ENCODE results near the gene CPLANE2. TPM values are rescaled to one million over a fixed set of nuclear protein-coding genes. Genes with fewer than 3 reads are reported as not detected.

CPLANE2 gene
- total and polyA plus RNA-seq, 2 of the 4 experiments (the other 2 are of a cell fraction): 3.2 to 5.8 TPM

- Histone ChIP-seq H3K56ac (ENCODE audit: extremely low read depth, insufficient read depth, low read length) (peak overlapping the region; percentile 91), H2BK120ac (ENCODE audit: low read depth, low read length) (peak overlapping the region; percentile 21), H3K36me3 (ENCODE audit: control insufficient read depth, insufficient read depth, low read length) (no peaks in the 10 kb centered on the region; the same call in 1 of the 2 replicates), H3K79me1 (ENCODE audit: low read depth in 1 of 2, low read length in 2 of 2) (peaks cover 7 to 21% of the 10 kb centered on the region in 2 experiments; a peak in 3 of 4 replicates), H3K4me1 (ENCODE audit: control insufficient read depth, insufficient read depth, low read length) (peaks cover 9% of the 10 kb centered on the region), H4K5ac (ENCODE audit: low read depth, low read length) (peak overlapping the region; percentile 79), H3K9ac (ENCODE audit: low read depth, low read length) (peak overlapping the region; percentile 80), H4K8ac (ENCODE audit: low read depth in 2 of 2, low read length in 2 of 2) (peak overlapping the region; percentile 59 to 96), H4K20me1 (ENCODE audit: insufficient read depth, low read length) (no peaks in the 10 kb centered on the region), H3K27ac (ENCODE audit: insufficient read depth, low read length) (peak overlapping the region; percentile 76), H3K4ac (ENCODE audit: low read depth, low read length) (peak overlapping the region; percentile 84), H4K91ac (ENCODE audit: insufficient read depth, low read depth, low read length) (peak overlapping the region; percentile 65), H3K18ac (ENCODE audit: low read depth, low read length) (peak overlapping the region; percentile 68), H2AK5ac (ENCODE audit: low read depth, low read length) (peak overlapping the region; percentile 86), H3K27me3 (ENCODE audit: control insufficient read depth, insufficient read depth, low read length) (no peaks in the 10 kb centered on the region), H2BK20ac (ENCODE audit: low read depth, low read length) (peak overlapping the region; percentile 16), H3K4me3 (ENCODE audit: insufficient read depth, low read depth, low read length) (peak overlapping the region; percentile 32), H3K9me3 (ENCODE audit: control insufficient read depth, insufficient read depth, low read length) (no peaks in the 10 kb centered on the region), H2BK5ac (ENCODE audit: low read depth, low read length, poor library complexity, severe bottlenecking) (peak overlapping the region; percentile 77), H2BK15ac (ENCODE audit: low read depth, low read length) (no peak overlapping the region; the same call in 2 of the 3 replicates), H3K9me1 (ENCODE audit: insufficient read depth, low read length) (peaks cover 6% of the 10 kb centered on the region; the same call in 1 of the 2 replicates), H3K23ac (ENCODE audit: low read depth, low read length) (peak overlapping the region; percentile 92), H3K14ac (replicated peaks; ENCODE audit: low read depth, low read length) (peak overlapping the region; percentile 80), H3K4me2 (ENCODE audit: low read depth, low read length) (peak overlapping the region; percentile 83), H2AK9ac (replicated peaks; ENCODE audit: low read depth, low read length, poor library complexity) (peak overlapping the region; percentile 92), H2AFZ (replicated peaks; ENCODE audit: low read length, poor library complexity) (peak overlapping the region; percentile 83)
- BruUV-seq (replicated peaks): no TSS peak
- ChIA-PET CTCF (interaction anchor here (0.6 kb wide), 1 partner anchor 12 kb away, joined by 3 read pairs; no protein-coding TSS in a partner anchor), POLR2A (ENCODE audit: unreplicated experiment) (interaction anchor here (0.7 kb wide), 2 partner anchors 10 to 19 kb away, joined by 3 read pairs; no protein-coding TSS in a partner anchor)
- TF ChIP-seq CHD1 (IDR thresholded peaks at IDR 0.05; ENCODE audit: low read depth, low read length): no peak
- TF ChIP-seq RFX5 (IDR thresholded peaks at IDR 0.05; ENCODE audit: low read depth, low read length): no peak
- no peak for TF ChIP-seq RCOR1 (IDR thresholded peaks at IDR 0.05; ENCODE audit: insufficient replicate concordance, low read length)
- no peak for TF ChIP-seq CEBPB (IDR thresholded peaks at IDR 0.05; ENCODE audit: low read depth, low read length)
- no peak for TF ChIP-seq FOS (IDR thresholded peaks at IDR 0.05; ENCODE audit: low read depth, low read length)
- TF ChIP-seq NFE2L2 (IDR thresholded peaks at IDR 0.05; ENCODE audit: low read depth, low read length): no peak
- no peak for TF ChIP-seq MAFK (IDR thresholded peaks at IDR 0.05; ENCODE audit: low read depth, low read length)
- no peak for TF ChIP-seq ELK1 (IDR thresholded peaks at IDR 0.05; ENCODE audit: borderline replicate concordance, low read depth, low read length)
- no peak for TF ChIP-seq RAD21 (IDR thresholded peaks at IDR 0.05; ENCODE audit: low read length)
- no peak for TF ChIP-seq MAZ (IDR thresholded peaks at IDR 0.05; ENCODE audit: borderline replicate concordance, low read depth, low read length)
- dilution Hi-C loops (cut with HindIII; ENCODE audit: low sequenced_read_pairs, unreplicated experiment) (no loop called here), intact Hi-C loops (cut with micrococcal nuclease) (loop anchor here (5.0 kb wide), 2 partner anchors 35 to 160 kb away; partner anchors contain the start of gene SZRD1), in situ Hi-C loops (cut with MboI; ENCODE audit: low sequenced_read_pairs) (no loop called here)
- no peak for ATAC-seq (ENCODE audit: low read depth)
- WGBS, 2 experiments (ENCODE audit: extremely low coverage in 2 of 2, insufficient read length in 1 of 2): 55% methylated on average over 11 of the region's 51 CpGs; no CpG with 5 or more reads in 1 of the 2 experiments
- DNase-seq: no peak
Measured at GRCh38 chr1:16207318-16208269, 29.4 kb downstream of the CPLANE2 start.

All from IMR-90 (cell line).